SK-N-SH (cell line): ENCODE data around the gene RIMS1. TPM values are rescaled to one million over a fixed set of nuclear protein-coding genes. Genes with fewer than 3 reads are reported as not detected.

Source experiments
- CTCF ChIA-PET: fragments of 300-600, 350-600 bp; formaldehyde crosslinking; extraction: SDS; loops from one replicate; lab custom pipeline; 2021; lab: Yijun Ruan, JAX
- POLR2A ChIA-PET: fragments of 350-600 bp; sonication (Branson Sonifier 250); formaldehyde crosslinking; extraction: SDS; loops from one replicate; lab custom pipeline; 2020; ENCODE audit warnings: antibody characterized with exemption, inconsistent platforms; lab: Yijun Ruan, JAX
- DNase-seq: peaks from one replicate; pipeline ENCODE4 v3.0.0; 2012
- H2AFZ ChIP-seq: fragments of 200-600 bp; sonication (generic); 2 replicates; pipeline ENCODE4 v1.8.1; 2016; ENCODE audit warnings: antibody characterized with exemption, mild to moderate bottlenecking, low read depth
- H3F3A ChIP-seq: fragments of 200-600 bp; sonication (generic); replicated peaks from 2 replicates; pipeline ENCODE3; 2016; ENCODE audit warnings: antibody characterized with exemption, mild to moderate bottlenecking; ENCODE audit not compliant: insufficient read depth
- H3K27ac ChIP-seq, 2 experiments: fragments of 200-500 bp in 1 of 2; fragments of 200-600 bp in 1 of 2; sonication (Bioruptor generic) in 1 of 2; sonication (generic), shearing (Covaris generic) in 1 of 2; 2 replicates each; pipeline versions ENCODE4 v1.5.1 to v1.6.1; 2014 to 2016; ENCODE audit warnings: low read depth in 2 of 2, inconsistent platforms in 1 of 2, low read length in 1 of 2, mild to moderate bottlenecking in 1 of 2, mixed read lengths in 1 of 2
- H3K27me3 ChIP-seq: fragments of 200-600 bp; sonication (generic), shearing (Covaris generic); 2 replicates; pipeline ENCODE4 v1.6.1; 2016; ENCODE audit warnings: mixed run types; ENCODE audit not compliant: insufficient read depth
- H3K36me3 ChIP-seq, 2 experiments: fragments of 200-500 bp in 1 of 2; fragments of 200-600 bp in 1 of 2; sonication (Bioruptor generic) in 1 of 2; sonication (generic) in 1 of 2; replicated peaks in 1 of 2; 2 replicates each; pipeline versions ENCODE3 to v1.5.1; 2014 to 2016; ENCODE audit warnings: low read length in 1 of 2, mild to moderate bottlenecking in 1 of 2; ENCODE audit not compliant: insufficient read depth in 2 of 2, control insufficient read depth in 1 of 2
- H3K4me1 ChIP-seq, 2 experiments: fragments of 200-500 bp in 1 of 2; fragments of 200-600 bp in 1 of 2; sonication (Bioruptor generic) in 1 of 2; sonication (generic), shearing (Covaris generic) in 1 of 2; 2 replicates each; pipeline versions ENCODE4 v1.5.1 to v1.6.1; 2014 to 2016; ENCODE audit warnings: low read depth in 1 of 2, low read length in 1 of 2, mixed run types in 1 of 2; ENCODE audit not compliant: insufficient read depth in 2 of 2, control insufficient read depth in 1 of 2
- H3K4me2 ChIP-seq: fragments of 200-600 bp; sonication (generic), shearing (Covaris generic); 2 replicates; pipeline ENCODE4 v1.6.1; 2017; ENCODE audit warnings: mixed run types
- H3K4me3 ChIP-seq, 2 experiments: fragments of 200-500 bp in 1 of 2; fragments of 200-600 bp in 1 of 2; sonication (Bioruptor generic) in 1 of 2; sonication (generic), shearing (Covaris generic) in 1 of 2; 2 replicates each; pipeline versions ENCODE4 v1.5.1 to v1.8.1; 2014 to 2016; ENCODE audit warnings: low read depth in 2 of 2, inconsistent platforms in 1 of 2, low read length in 1 of 2, mild to moderate bottlenecking in 1 of 2, mixed read lengths in 1 of 2, moderate library complexity in 1 of 2
- H3K79me2 ChIP-seq: fragments of 200-600 bp; sonication (generic); 2 replicates; pipeline ENCODE4 v1.8.1; 2017; ENCODE audit warnings: mild to moderate bottlenecking; ENCODE audit not compliant: insufficient read depth
- H3K9ac ChIP-seq: fragments of 200-600 bp; sonication (generic); 2 replicates; pipeline ENCODE4 v1.6.1; 2017; ENCODE audit warnings: mixed run types
- H3K9me2 ChIP-seq: fragments of 200-600 bp; sonication (generic); 2 replicates; pipeline ENCODE4 v1.6.1; 2017; ENCODE audit warnings: mixed run types
- H3K9me3 ChIP-seq: fragments of 200-600 bp; sonication (generic); 2 replicates; pipeline ENCODE4 v1.6.1; 2017; ENCODE audit warnings: mixed run types, mild to moderate bottlenecking, moderate library complexity
- H4K20me1 ChIP-seq: fragments of 200-600 bp; sonication (generic); 2 replicates; pipeline ENCODE4 v1.6.1; 2017; ENCODE audit warnings: mild to moderate bottlenecking, mixed run types; ENCODE audit not compliant: insufficient read depth
- CHD2 ChIP-seq: fragments of 150-350 bp; IDR thresholded peaks from 2 replicates; pipeline ENCODE4 v1.6.1; 2018; ENCODE audit warnings: low read length; ENCODE audit not compliant: partially characterized antibody
- CTCF ChIP-seq: fragments of 200-600 bp; sonication (generic); IDR thresholded peaks from 2 replicates; pipeline ENCODE4 v1.6.1; 2017; ENCODE audit warnings: antibody characterized with exemption, mild to moderate bottlenecking, moderate library complexity
- FOXM1 ChIP-seq: IDR thresholded peaks from 2 replicates; pipeline ENCODE4 v1.4.0; 2012; ENCODE audit warnings: low read depth, mild to moderate bottlenecking
- IRF3 ChIP-seq: fragments of 150-350 bp; IDR thresholded peaks from 2 replicates; pipeline ENCODE4 v1.6.1; 2016; ENCODE audit warnings: mild to moderate bottlenecking, low read depth, low read length
- MXI1 ChIP-seq: IDR thresholded peaks from 2 replicates; pipeline ENCODE4 v1.6.1; 2012; ENCODE audit warnings: mild to moderate bottlenecking, low read depth, low read length, improper control_type of control experiment
- NFIC ChIP-seq: IDR thresholded peaks from 2 replicates; pipeline ENCODE4 v1.4.0; 2012; ENCODE audit warnings: borderline replicate concordance
- NRF1 ChIP-seq: IDR thresholded peaks from 2 replicates; pipeline ENCODE4 v1.6.1; 2012; ENCODE audit warnings: low read depth, mild to moderate bottlenecking, low read length
- PBX3 ChIP-seq: IDR thresholded peaks from 2 replicates; pipeline ENCODE4; 2012
- RAD21 ChIP-seq: IDR thresholded peaks from 2 replicates; pipeline ENCODE4 v1.6.1; 2012; ENCODE audit warnings: mild to moderate bottlenecking, low read length
- SMC3 ChIP-seq: IDR thresholded peaks from 2 replicates; pipeline ENCODE4 v1.6.1; 2012; ENCODE audit warnings: low read depth, low read length, improper control_type of control experiment
- TAF1 ChIP-seq: IDR thresholded peaks from 2 replicates; pipeline ENCODE4 v1.6.1; 2012; ENCODE audit warnings: low read depth, mild to moderate bottlenecking, low read length, moderate library complexity, borderline replicate concordance
- USF2 ChIP-seq: fragments of 150-350 bp; IDR thresholded peaks from 2 replicates; pipeline ENCODE4 v1.6.1; 2017; ENCODE audit warnings: antibody characterized with exemption, low read length, low read depth, borderline replicate concordance
- ZBTB33 ChIP-seq: IDR thresholded peaks from 2 replicates; pipeline ENCODE4 v1.4.0; 2012; ENCODE audit warnings: low read depth, borderline replicate concordance
- WGBS: methylation state at CpG from one replicate; pipeline ENCODE4 v1.1.6; 2017; ENCODE audit warnings: low lambda C conversion rate; 5-methylcytosine and 5-hydroxymethylcytosine counted together
- polyA plus RNA-seq, 3 experiments: library from polyadenylated mRNA; depleted of rRNA; stranded (reverse); fragments of >200 nt; gene quantifications; 2 replicates each; pipeline ENCODE4 v1.2.3, GENCODE V29; 2012

RIMS1 gene
- polyA plus RNA-seq, 1 of the 3 experiments (the other 2 are of a cell fraction): 0.20 TPM

GRCh38 chr6:71852948-71853347 lies 33.4 kb upstream of the RIMS1 start:
- TF ChIP-seq NFIC (no peak), SMC3 (no peak), MXI1 (no peak), FOXM1 (no peak), CHD2 (no peak), TAF1 (no peak), USF2 (no peak), PBX3 (no peak), IRF3 (no peak), NRF1 (no peak)
- Histone ChIP-seq H3F3A (no peaks in the 10 kb centered on the region), H3K9ac (no peak overlapping the region), H3K27me3 (no peaks in the 10 kb centered on the region; the same call in 1 of the 2 replicates), H3K27ac (no peak overlapping the region), H3K36me3 (no peaks in the 10 kb centered on the region), H3K9me2 (no peaks in the 10 kb centered on the region), H3K4me1 (no peaks in the 10 kb centered on the region), H4K20me1 (no peaks in the 10 kb centered on the region), H3K79me2 (no peaks in the 10 kb centered on the region), H3K4me3 (no peak overlapping the region), H3K9me3 (no peaks in the 10 kb centered on the region), H2AFZ (no peak overlapping the region), H3K4me2 (no peak overlapping the region)
- 33% methylated on average over 3 of the region's 3 CpGs for WGBS
- no peak for DNase-seq
- ChIA-PET POLR2A (no interaction called here), CTCF (no interaction called here)

- no peaks in the 10 kb centered on the region for H3K9me2 ChIP-seq
- ChIA-PET POLR2A (no interaction called here), CTCF (interaction anchor here (1.0 to 1.3 kb wide), 2 partner anchors 10 to 231 kb away, joined by 3 read pairs; no protein-coding TSS in a partner anchor)
- H3K27ac ChIP-seq: no peak overlapping the region
- no peaks in the 10 kb centered on the region for H3K9me3 ChIP-seq
- no peak overlapping the region for H3K9ac ChIP-seq
- H4K20me1 ChIP-seq: no peaks in the 10 kb centered on the region
- 10% methylated on average over 3 of the region's 3 CpGs for WGBS
- H3K36me3 ChIP-seq: no peaks in the 10 kb centered on the region
- no peaks in the 10 kb centered on the region for H3F3A ChIP-seq
- H3K4me1 ChIP-seq: no peaks in the 10 kb centered on the region
- DNase-seq: no peak
- TF ChIP-seq RAD21 (peak; percentile 52), SMC3 (peak; percentile 6; the same call in 1 of the 2 replicates), CTCF (peak; percentile 19), ZBTB33 (no peak)
- no peak overlapping the region for H3K4me3 ChIP-seq
- no peaks in the 10 kb centered on the region; the same call in 1 of the 2 replicates for H3K27me3 ChIP-seq
- no peak overlapping the region for H2AFZ ChIP-seq
- H3K4me2 ChIP-seq: no peak overlapping the region
- H3K79me2 ChIP-seq: no peaks in the 10 kb centered on the region
Measured at GRCh38 chr6:71855406-71855805, 30.9 kb upstream of the RIMS1 start.
